GM12873 (cell line): ENCODE results near the gene TP53RK.

ENCODE experiments used
- TF ChIP-seq, protein P1 (sequence below): IDR thresholded peaks from 2 replicates; pipeline ENCODE4 v1.5.1; 2012; ENCODE audit warnings: low read depth, mild to moderate bottlenecking, moderate library complexity, low read length, control low read depth; ENCODE audit not compliant: insufficient read depth; ENCODE audit errors: missing control alignments

The TP53RK gene

DNA sequence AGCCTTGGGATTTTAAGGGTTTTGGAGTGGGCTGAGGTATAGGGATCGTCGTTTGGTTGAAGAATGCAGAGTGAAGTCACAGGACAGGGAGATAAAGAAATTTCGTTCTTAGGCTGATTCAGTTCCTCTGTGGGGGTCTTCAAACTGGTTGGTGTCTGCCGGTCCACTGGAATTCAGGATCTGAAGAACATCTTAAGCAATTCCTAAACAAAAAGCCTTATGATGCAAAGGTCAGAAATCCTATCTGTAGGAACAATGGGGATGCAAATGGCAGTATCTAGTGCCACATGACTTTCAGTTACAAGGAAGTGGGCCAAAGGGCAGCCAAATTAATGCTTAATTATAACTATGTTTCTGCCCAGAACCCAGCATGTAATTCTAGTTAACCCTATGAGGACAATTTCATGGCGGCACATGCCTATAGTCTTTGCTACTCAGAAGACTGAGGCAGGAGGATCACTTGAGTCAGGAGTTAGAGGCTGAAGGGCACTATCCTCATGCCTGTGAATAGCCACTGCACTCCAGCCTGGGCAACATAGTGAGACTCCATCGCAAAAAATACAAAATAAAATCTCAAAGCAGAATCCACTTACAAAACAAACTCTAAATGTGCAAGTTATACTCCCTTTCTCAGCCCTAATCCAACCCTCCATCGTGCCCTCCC, 15.6 kb upstream of the TP53RK start:
- TF ChIP-seq, protein P1, sequence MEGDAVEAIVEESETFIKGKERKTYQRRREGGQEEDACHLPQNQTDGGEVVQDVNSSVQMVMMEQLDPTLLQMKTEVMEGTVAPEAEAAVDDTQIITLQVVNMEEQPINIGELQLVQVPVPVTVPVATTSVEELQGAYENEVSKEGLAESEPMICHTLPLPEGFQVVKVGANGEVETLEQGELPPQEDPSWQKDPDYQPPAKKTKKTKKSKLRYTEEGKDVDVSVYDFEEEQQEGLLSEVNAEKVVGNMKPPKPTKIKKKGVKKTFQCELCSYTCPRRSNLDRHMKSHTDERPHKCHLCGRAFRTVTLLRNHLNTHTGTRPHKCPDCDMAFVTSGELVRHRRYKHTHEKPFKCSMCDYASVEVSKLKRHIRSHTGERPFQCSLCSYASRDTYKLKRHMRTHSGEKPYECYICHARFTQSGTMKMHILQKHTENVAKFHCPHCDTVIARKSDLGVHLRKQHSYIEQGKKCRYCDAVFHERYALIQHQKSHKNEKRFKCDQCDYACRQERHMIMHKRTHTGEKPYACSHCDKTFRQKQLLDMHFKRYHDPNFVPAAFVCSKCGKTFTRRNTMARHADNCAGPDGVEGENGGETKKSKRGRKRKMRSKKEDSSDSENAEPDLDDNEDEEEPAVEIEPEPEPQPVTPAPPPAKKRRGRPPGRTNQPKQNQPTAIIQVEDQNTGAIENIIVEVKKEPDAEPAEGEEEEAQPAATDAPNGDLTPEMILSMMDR: no peak

DNA sequence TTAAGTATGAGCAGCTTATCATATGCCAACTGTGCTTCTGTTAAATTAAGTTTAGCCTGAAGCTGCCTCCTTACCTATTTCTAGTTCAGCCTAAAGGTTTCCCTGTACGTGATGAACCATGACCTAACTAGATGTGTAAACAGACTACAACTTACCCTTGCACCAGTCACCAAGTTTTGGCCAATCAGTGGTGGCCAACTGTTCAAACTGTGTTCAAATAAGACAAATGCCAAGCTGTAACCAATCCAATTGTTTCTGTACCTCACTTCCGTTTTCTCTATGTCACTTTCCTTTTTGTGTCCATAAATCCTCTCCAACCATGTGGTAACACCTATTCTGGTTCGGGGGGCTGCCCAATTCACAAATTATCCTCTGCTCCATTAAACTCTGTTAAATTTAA, 14.2 kb upstream of the TP53RK start:
- TF ChIP-seq, protein P1: no peak

DNA sequence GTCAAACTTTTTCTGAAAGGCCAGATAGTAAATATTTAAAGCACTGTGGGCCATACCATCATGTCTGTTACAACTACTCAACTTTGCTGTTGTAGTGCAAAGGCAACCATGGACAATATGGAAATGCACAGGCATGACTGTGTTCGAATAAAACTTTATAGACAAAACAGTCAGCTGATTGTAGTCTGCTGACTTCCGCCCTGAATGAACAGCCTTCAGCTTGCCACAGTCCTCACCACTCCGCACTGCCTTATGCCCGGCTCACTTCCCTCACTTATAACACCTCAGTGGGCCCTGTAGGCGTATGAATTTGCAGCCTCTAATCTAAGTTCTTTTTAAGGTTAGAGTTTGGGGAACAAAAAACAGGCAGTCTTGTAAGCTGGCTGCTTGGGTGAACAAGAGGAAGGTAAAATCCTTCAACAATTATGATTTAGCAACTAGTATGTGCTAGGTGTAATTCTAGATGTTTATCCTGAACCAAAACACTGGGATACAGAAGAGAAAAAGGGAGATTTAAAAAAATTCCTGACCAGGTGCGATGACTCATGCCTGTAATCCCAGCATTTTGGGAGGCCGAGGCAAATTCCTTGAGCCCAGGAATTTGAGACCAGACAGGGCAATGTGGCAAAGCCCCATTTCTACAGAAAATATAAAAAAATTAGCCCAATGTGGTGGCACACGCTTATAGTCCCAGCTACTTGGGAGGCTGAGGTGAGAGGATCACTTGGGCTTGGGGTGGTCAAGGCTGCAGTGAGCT, 13.4 kb upstream of the TP53RK start:
- TF ChIP-seq, protein P1: no peak

DNA sequence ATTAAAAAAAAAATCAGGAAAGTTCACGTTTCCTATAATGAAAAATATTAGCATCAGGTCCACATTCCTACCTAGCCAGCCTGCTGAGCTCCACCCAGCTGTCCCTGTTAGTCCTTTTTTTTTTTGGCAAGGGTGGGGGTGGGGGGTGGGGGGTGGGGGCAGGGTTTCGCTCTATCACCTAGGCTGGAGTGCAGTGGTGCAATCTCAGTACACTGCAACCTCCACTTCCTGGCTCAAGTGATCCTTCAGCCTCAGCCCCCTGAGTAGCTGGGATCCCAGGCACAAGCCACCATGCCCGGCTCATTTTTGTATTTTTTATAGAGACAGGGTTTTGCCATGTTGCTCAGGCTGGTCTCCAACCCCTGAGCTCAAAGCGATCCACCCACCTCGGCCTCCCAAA, 12.7 kb upstream of the TP53RK start:
- TF ChIP-seq, protein P1: no peak

DNA sequence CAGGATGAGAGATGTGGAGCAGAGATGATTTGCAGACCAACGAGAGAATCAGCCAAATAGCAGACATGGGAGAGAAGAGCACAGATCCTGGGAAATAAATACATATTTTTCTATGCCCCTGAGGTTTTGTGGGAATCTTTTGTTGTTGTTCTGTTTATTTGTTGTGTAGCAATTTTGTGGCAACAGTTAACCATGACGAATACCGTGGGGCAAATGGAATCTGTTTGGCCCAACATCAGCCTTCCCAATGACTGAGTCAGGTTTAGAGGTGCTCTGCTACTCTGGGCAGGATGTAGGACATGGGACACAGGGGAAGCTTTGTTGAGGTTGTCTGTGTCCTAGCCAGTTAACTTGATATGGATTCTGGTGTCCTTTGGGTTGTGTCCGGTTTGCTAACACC, 12.3 kb upstream of the TP53RK start:
- TF ChIP-seq, protein P1: no peak

DNA sequence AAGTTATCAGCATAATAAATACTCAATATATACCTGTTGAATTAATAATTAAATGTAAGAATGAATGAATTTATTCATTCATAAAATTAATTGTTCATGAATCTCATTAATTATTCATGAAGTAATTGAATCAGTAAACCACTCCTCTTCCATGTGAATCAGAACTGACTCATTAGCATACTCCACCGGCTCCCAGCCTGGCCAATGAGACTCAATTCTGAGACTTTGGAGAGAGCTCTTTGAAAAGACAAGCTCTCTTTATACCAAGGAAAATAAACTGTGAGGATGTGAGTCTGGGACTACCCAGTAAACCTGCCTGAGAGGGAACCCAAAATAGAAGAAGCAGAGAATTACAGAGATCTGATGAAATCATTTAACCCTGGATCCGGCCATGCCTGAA, 11.8 kb upstream of the TP53RK start:
- TF ChIP-seq, protein P1: no peak

DNA sequence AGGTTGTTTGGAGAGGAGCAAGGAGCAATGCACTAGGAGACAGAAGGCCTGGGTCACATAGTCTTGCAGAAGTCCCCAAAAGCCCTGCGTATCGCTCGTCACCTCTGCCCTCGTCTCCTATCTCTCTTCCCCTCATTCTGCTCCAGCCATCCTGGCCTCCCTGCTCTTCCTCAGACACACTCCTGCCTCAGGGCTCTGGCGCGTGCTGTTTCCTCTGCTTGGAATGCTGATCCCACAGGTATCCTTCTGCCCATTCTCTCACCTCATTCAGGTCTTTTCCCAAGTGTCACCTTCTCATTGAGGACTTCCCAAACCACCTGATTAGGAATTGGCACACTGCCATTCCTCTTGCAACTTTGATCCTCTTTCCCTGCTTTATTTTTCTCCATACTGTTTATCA, 11.2 kb upstream of the TP53RK start:
- TF ChIP-seq, protein P1: no peak
